ENCODE results near the gene SRRM1.

GRCh38 chr1:24715658-24716057, 72.6 kb downstream of the SRRM1 start:
- no peak for TF ChIP-seq CTCF (IDR thresholded peaks at IDR 0.05; ENCODE audit: control extremely low read depth in 1 of 3, insufficient read depth in 1 of 3, low read depth in 1 of 3, low read length in 3 of 3)
- no peak for TF ChIP-seq POLR2A (IDR thresholded peaks at IDR 0.05; ENCODE audit: control extremely low read depth in 1 of 2, low read depth in 2 of 2, low read length in 2 of 2)
- no peak for TF ChIP-seq JUN (IDR thresholded peaks at IDR 0.05; ENCODE audit: low read depth, low read length)
- no peak for TF ChIP-seq TCF12 (IDR thresholded peaks at IDR 0.05; ENCODE audit: low read depth, low read length)
- no peak for TF ChIP-seq TEAD4 (IDR thresholded peaks at IDR 0.05; ENCODE audit: low read depth, low read length)
- no peak for TF ChIP-seq SIN3A (conservative IDR thresholded peaks at IDR 0.05 in 1 of 2, IDR thresholded peaks at IDR 0.05 in 1 of 2; ENCODE audit: low read depth in 1 of 2, low read length in 2 of 2)
- no peak for TF ChIP-seq POLR2AphosphoS5 (IDR thresholded peaks at IDR 0.05; ENCODE audit: low read depth, low read length)
- no peak for TF ChIP-seq CEBPB (IDR thresholded peaks at IDR 0.05; ENCODE audit: low read depth, low read length)
- TF ChIP-seq YY1 (IDR thresholded peaks at IDR 0.05; ENCODE audit: low read depth, low read length): no peak
- no peak for TF ChIP-seq HDAC2 (IDR thresholded peaks at IDR 0.05; ENCODE audit: borderline replicate concordance in 1 of 2, low read depth in 2 of 2, low read length in 2 of 2)
- TF ChIP-seq KDM1A (IDR thresholded peaks at IDR 0.05; ENCODE audit: borderline replicate concordance, low read length): no peak

Measured in H1 (cell line).